ENCODE data around the gene KCNE3. TPM values are rescaled to one million over a fixed set of nuclear protein-coding genes. Genes with fewer than 3 reads are reported as not detected.

Gene KCNE3
- total and polyA plus RNA-seq, 9 of the 15 experiments (the other 6 are each of a cell fraction or from before 2014, with no cell fraction given), result 1.6 to 8.7 (median 6.2) TPM

DNA sequence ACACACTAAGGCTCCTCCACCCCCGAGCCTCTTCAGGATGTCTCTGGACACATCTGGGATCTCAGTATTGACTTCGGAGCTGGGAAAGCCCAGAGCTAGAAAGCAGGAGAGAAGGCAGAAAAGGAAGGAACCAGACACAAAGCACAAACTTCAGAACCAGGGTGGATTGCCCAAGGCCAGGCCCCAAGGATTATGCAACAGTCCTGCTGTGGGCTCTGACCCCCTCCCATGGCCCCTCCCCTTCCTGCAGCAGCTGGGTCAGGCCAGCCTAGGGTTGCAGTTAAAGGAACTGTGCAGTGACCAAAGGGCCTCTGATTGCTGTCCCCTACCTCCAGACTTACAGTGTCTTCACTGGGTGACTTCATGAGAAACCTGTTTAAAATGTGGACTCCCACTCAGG lies 5.3 kb downstream of the KCNE3 start:
- DNase-seq (ENCODE audit: extremely low read depth in 1 of 4, low spot score in 3 of 4), result peak; percentile 58 to 84 (median 70)
- H3K9ac ChIP-seq (ENCODE audit: insufficient read depth in 1 of 2, low read depth in 2 of 2, low read length in 2 of 2), result peak overlapping the region; percentile 67 to 84; a peak in 3 of 4 replicates
- intact Hi-C loops (cut with micrococcal nuclease), result no loop called here
- peak; percentile 56 for FAIRE-seq
- H3K9me3 ChIP-seq (replicated peaks; ENCODE audit: control insufficient read depth, insufficient read depth, low read depth, low read length), result no peaks in the 10 kb centered on the region
- peaks cover 37 to 52% of the 10 kb centered on the region in 2 experiments for H3K4me1 ChIP-seq (replicated peaks in 1 of 2; ENCODE audit: control insufficient read depth in 2 of 2, insufficient read depth in 2 of 2, low read length in 2 of 2)
- H3K27ac ChIP-seq (ENCODE audit: extremely low read depth, low read depth, low read length), result peak overlapping the region; percentile 72
- peaks cover 10% of the 10 kb centered on the region; the same call in 1 of the 3 replicates for H3K79me2 ChIP-seq (ENCODE audit: control insufficient read depth, insufficient read depth, low read length)
- H3K9me1 ChIP-seq (ENCODE audit: control insufficient read depth, insufficient read depth, low read length), result no peaks in the 10 kb centered on the region
- H4K20me1 ChIP-seq (replicated peaks; ENCODE audit: control insufficient read depth, insufficient read depth, low read length), result no peaks in the 10 kb centered on the region
- no peaks in the 10 kb centered on the region for H3K27me3 ChIP-seq (ENCODE audit: control insufficient read depth in 2 of 2, insufficient read depth in 2 of 2, low read length in 2 of 2)
- in situ Hi-C loops (cut with MboI), result loop anchor here (5.0 to 10.0 kb wide), 2 partner anchors 120 to 857 kb away; no protein-coding TSS in a partner anchor
- H3K36me3 ChIP-seq (ENCODE audit: control insufficient read depth, insufficient read depth, low read length), result peaks cover 2% of the 10 kb centered on the region; the same call in 1 of the 3 replicates
- peak overlapping the region; percentile 67 for H3K4me2 ChIP-seq (ENCODE audit: insufficient read depth, low read length)
- whole genome bisulfite sequencing (ENCODE audit: insufficient coverage, low coverage, missing lambda C conversion rate), result 31% methylated on average over 2 of the region's 2 CpGs
- CTCF ChIA-PET (ENCODE audit: low intra/inter-chr PET ratio), result interaction anchor here (0.6 kb wide), 1 partner anchor 103 kb away, joined by 4 read pairs; no protein-coding TSS in a partner anchor
- peak overlapping the region; percentile 32 for H3K4me3 ChIP-seq
- POLR2A ChIA-PET, result interaction anchor here (1.2 to 3.2 kb wide), 3 partner anchors 12 to 31 kb away, joined by 3 to 8 read pairs (median 5); no protein-coding TSS in a partner anchor
- peak overlapping the region; percentile 84 for H2AFZ ChIP-seq (ENCODE audit: low read depth, low read length)
- peak; percentile 87 for ATAC-seq
- no TSS peak for BruUV-seq (replicated peaks)
- no peak for TF ChIP-seq MTA3 (IDR thresholded peaks at IDR 0.05; ENCODE audit: borderline replicate concordance)
- no peak for TF ChIP-seq TAL1 (IDR thresholded peaks at IDR 0.05)
- TF ChIP-seq, protein P1, sequence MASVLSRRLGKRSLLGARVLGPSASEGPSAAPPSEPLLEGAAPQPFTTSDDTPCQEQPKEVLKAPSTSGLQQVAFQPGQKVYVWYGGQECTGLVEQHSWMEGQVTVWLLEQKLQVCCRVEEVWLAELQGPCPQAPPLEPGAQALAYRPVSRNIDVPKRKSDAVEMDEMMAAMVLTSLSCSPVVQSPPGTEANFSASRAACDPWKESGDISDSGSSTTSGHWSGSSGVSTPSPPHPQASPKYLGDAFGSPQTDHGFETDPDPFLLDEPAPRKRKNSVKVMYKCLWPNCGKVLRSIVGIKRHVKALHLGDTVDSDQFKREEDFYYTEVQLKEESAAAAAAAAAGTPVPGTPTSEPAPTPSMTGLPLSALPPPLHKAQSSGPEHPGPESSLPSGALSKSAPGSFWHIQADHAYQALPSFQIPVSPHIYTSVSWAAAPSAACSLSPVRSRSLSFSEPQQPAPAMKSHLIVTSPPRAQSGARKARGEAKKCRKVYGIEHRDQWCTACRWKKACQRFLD (CRISPR knock-in tag; IDR thresholded peaks at IDR 0.05), result 0 out of 2 replicates have a peak, but pooled peaks have one; percentile 49
- TF ChIP-seq ZSCAN32 (CRISPR knock-in tag; IDR thresholded peaks at IDR 0.05), result peak; percentile 33; the same call in 1 of the 2 replicates
- TF ChIP-seq, protein P2, sequence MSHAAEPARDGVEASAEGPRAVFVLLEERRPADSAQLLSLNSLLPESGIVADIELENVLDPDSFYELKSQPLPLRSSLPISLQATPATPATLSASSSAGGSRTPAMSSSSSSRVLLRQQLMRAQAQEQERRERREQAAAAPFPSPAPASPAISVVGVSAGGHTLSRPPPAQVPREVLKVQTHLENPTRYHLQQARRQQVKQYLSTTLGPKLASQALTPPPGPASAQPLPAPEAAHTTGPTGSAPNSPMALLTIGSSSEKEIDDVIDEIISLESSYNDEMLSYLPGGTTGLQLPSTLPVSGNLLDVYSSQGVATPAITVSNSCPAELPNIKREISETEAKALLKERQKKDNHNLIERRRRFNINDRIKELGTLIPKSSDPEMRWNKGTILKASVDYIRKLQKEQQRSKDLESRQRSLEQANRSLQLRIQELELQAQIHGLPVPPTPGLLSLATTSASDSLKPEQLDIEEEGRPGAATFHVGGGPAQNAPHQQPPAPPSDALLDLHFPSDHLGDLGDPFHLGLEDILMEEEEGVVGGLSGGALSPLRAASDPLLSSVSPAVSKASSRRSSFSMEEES (CRISPR knock-in tag; IDR thresholded peaks at IDR 0.05), result no peak
- TF ChIP-seq TEAD1 (CRISPR knock-in tag; IDR thresholded peaks at IDR 0.05), result 0 out of 4 replicates have a peak, but pooled peaks of 1 of the 2 experiments have one; percentile 25
- TF ChIP-seq ETV1 (tag; conservative IDR thresholded peaks at IDR 0.05; ENCODE audit: low read depth), result 0 out of 2 replicates have a peak, but pooled peaks have one; percentile 11
- TF ChIP-seq KDM2B (CRISPR knock-in tag; IDR thresholded peaks at IDR 0.05), result no peak
- peak in 1 of 2 experiments; percentile 56; a peak in 2 of 4 replicates for TF ChIP-seq RCOR1 (IDR thresholded peaks at IDR 0.05; ENCODE audit: borderline replicate concordance in 1 of 2, low read depth in 2 of 2, low read length in 2 of 2)
- peak; percentile 88 to 94 for TF ChIP-seq MAZ (CRISPR knock-in tag; conservative IDR thresholded peaks at IDR 0.05 in 1 of 2, IDR thresholded peaks at IDR 0.05 in 1 of 2)
- TF ChIP-seq IRF1 (CRISPR knock-in tag; IDR thresholded peaks at IDR 0.05; ENCODE audit: borderline replicate concordance), result no peak
- peak; percentile 100 for TF ChIP-seq CEBPB (tag; IDR thresholded peaks at IDR 0.05)
- TF ChIP-seq SAP30 (IDR thresholded peaks at IDR 0.05; ENCODE audit: borderline replicate concordance, insufficient read depth, low read depth, low read length, poor library complexity, severe bottlenecking), result no peak
- no peak for TF ChIP-seq CLOCK (CRISPR knock-in tag; IDR thresholded peaks at IDR 0.05; ENCODE audit: borderline replicate concordance)
